NCI-H128 (cell line): ENCODE data around the gene KRTAP4-1.
"Not testable (repeated sequence)": the region's sequence is repeated elsewhere in the genome, so short reads cannot be mapped to it uniquely, and the experiment has no call there.

Experiments used
- DNase-seq: peaks from one replicate; lab custom pipeline; 2025; ENCODE audit not compliant: unreplicated experiment; lab: John Stamatoyannopoulos, UW

KRTAP4-1 gene

DNA sequence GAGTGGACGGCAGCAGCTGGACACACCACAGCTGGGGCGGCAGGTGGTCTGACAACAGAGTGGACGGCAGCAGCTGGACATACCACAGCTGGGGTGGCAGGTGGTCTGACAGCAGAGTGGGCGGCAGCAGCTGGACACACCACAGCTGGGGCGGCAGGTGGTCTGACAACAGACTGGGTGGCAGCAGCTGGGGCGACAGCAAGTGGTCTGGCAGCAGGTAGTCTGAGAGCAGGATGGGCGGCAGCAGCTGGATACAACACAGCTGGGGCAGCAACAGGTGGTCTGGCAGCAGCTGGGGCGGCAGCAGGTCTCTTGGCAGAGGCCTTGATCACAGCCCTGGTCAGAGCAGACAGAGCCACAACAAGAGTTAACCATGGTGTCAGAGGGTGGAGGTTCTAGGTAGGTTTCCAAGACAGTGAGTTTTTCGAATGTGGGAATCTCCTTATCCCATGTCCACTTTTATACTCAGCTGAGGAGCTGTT lies at the start of gene KRTAP4-1:
KRTAP4-1 (minus strand) TSS at position 432 of the 482 bp plus-strand sequence; CDS start at position 375, 57 bp downstream.
- no peak for DNase-seq

GRCh38 chr17:41232399-41233105 lies 47.8 kb upstream of the KRTAP4-1 start, which contains the start of gene KRTAP9-3:
KRTAP9-3 (plus strand) TSS chr17:41232449; CDS start chr17:41232502, 53 bp downstream.
- not testable (repeated sequence) for DNase-seq

GRCh38 chr17:41231731-41232130 lies 47.0 kb upstream of the KRTAP4-1 start:
- no peak for DNase-seq

DNA sequence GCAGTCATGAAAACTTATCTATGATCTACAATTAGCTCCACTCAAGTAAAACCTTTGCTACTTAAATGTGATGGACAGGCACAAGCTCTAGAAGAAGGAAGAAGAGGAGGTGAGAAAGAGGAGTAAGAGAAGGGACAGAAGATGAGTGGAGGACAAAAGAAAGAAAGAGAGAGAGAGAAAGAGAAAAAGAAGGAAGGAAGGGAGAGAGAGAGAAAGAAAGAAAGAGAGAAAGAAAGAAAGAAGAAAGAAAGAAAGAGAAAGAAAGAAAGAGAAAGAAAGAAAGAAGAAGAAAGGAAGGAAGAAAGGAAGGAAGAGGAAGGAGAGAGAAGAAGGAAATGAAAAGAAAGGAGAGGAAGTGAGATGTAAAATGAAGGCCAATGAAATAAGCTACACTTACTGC lies 45.4 kb upstream of the KRTAP4-1 start:
- no peak for DNase-seq

GRCh38 chr17:41226598-41227095 lies 41.9 kb upstream of the KRTAP4-1 start, which contains the start of gene KRTAP9-2:
KRTAP9-2 (plus strand) TSS chr17:41226648; CDS start chr17:41226655, 7 bp downstream.
- DNase-seq = not testable (repeated sequence)

GRCh38 chr17:41226051-41226450 lies 41.3 kb upstream of the KRTAP4-1 start:
- DNase-seq = no peak

- no peak for DNase-seq
Observed at GRCh38 chr17:41223821-41224220, 39.1 kb upstream of the KRTAP4-1 start.

DNA sequence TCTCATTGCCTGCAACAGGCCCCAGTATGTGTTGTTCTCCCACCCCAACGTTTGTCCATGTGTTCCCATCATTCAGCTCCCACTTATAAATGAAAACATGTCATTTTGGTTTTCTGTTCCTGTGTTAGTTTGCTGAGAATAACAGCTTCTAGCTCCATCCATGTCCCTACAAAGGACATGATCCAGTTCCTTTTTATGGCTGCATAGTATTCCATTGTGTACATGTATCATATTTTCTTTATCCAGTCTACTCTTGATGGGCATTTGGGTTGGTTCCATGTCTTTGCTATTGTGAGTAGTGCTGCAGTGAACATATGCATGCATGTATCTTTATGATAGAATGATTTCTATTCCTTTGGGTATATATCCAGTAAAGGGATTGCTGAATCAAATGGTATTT lies 31.0 kb upstream of the KRTAP4-1 start:
- DNase-seq = no peak

GRCh38 chr17:41212524-41213169 lies 27.9 kb upstream of the KRTAP4-1 start:
- DNase-seq = no peak

GRCh38 chr17:41211845-41212466 lies 27.2 kb upstream of the KRTAP4-1 start:
- DNase-seq = no peak

DNA sequence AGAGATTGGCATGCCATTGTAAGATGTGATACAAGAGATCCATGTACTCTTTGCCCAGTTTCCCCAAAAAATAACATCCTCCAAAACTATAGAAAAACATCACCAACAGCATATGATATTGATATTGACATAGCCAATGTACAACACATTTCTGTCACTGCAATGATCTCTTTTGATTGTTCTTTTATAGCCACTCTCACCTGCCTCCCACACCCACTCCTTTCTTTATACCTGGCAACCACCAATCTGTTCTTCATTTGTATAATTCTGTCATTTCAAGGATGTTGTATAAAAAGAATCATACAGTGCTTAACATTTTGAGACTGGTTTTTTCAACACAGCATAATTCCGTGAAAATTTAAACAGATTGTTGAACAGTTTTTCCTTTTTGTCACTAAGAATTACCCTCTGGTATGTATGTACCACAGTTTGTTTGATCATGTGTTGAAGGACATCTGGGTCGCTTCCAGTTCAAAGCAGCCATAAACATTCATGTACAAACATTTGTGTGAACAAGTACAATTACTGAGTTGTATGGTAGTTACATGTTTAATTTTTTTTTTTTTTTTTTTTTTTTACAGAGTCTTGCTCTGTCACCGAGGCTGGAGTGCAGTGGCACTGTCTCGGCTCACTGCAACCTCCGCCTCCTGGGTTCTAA lies 14.8 kb upstream of the KRTAP4-1 start:
- no peak for DNase-seq

DNA sequence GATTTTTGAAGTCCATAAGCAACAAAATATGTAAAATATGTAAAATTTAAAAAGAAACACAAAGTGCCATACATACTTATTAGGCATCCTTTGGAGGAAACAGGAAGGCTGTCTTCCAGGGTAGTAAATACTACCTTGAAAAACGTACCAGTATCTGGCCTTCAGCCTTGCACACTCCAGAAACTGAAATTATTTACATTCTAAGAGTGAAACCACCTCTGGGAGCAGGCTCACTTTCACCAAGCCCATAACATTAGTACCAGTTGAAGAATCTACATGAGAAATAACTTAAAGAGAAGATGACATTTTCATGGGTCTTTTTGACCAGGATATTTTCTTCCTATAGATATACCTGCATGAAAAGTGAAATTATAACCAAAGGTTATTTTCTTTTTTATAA lies 11.4 kb upstream of the KRTAP4-1 start:
- DNase-seq = no peak

- DNase-seq = no peak
Observed at GRCh38 chr17:41190328-41190727, 5.6 kb upstream of the KRTAP4-1 start.

GRCh38 chr17:41189837-41190318 lies 5.2 kb upstream of the KRTAP4-1 start, which contains the start of gene KRTAP9-1:
KRTAP9-1 (plus strand) TSS chr17:41189887; CDS start chr17:41189887, 0 bp downstream.
- not testable (repeated sequence) for DNase-seq

DNA sequence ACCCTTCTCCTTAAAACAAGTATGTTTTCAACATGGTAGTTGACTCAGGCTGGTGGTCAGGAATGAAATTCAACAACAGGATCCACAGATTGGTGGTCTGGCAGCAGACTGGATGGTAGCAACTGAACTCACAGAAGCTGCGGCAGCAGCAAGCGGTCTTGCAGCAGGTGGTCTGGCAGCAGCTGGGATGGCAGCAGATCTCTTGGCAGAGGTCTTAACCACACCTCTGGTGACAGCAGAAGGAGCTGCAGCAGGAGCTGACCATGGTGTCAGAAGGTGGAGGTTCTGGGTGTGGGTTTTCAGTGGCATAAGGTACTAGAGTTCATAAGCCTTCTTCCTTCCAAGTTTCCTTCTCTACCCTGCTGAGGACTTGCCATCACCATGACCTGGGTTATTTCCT lies 2.2 kb upstream of the KRTAP4-1 start:
- DNase-seq = no peak

GRCh38 chr17:41185001-41185400 lies 290 bp upstream of the KRTAP4-1 start:
- no peak for DNase-seq

GRCh38 chr17:41178843-41179616 lies 5.7 kb downstream of the KRTAP4-1 start:
- DNase-seq = no peak

DNA sequence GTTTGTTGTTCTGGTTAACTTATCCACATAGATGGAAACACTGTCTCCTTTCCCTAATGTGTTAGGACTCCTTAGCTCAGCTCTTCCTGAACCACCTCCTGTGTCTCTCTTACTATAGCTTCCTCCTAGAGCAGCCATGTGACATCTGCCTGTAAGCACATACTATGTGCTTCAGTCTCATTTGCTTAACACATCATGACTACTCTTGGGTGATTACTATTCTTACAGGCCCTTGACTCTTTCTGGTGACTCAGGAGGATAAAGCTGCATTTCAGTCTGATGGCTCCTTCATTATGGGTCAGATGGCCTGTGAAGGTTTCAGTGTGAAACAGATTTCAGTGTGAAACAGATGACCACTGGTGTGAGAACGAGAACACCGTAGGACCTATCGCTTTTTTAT lies 6.4 kb downstream of the KRTAP4-1 start:
- DNase-seq = no peak

- no peak for DNase-seq
Observed at GRCh38 chr17:41177727-41178271, 6.9 kb downstream of the KRTAP4-1 start, which contains the start of gene KRTAP4-2. KRTAP4-2 (minus strand) TSS chr17:41178221; CDS start chr17:41178164, 57 bp downstream.
